Coronary artery (tissue), 2 donors: Measurements from ENCODE around the gene PHIP.

Experiments
- DNase-seq: peaks from one replicate; pipeline ENCODE4 v3.0.0-alpha.2; 2017; ENCODE audit warnings: low spot score
- H3K27ac ChIP-seq, 2 donors: fragments of 200-600 bp; sonication (generic); one replicate each; pipeline ENCODE4 v1.5.1; 2016 to 2019
- H3K4me3 ChIP-seq: fragments of 200-600 bp; sonication (generic); 2 replicates; pipeline ENCODE4 v1.5.1; 2016; ENCODE audit warnings: mild to moderate bottlenecking, moderate library complexity
- CTCF ChIP-seq: fragments of 200-600 bp; sonication (generic); IDR thresholded peaks from one replicate; pipeline ENCODE4 v1.5.1; 2019; ENCODE audit warnings: antibody characterized with exemption

The PHIP gene

GRCh38 chr6:79070206-79070825 lies 7.7 kb downstream of the PHIP start:
- no peak for TF ChIP-seq CTCF
- peak overlapping the region; percentile 42 for H3K4me3 ChIP-seq
- H3K27ac ChIP-seq = no peak overlapping the region
- DNase-seq = no peak

GRCh38 chr6:79066828-79067227 lies 11.2 kb downstream of the PHIP start:
- H3K4me3 ChIP-seq = no peak overlapping the region
- no peak for DNase-seq
- no peak overlapping the region for H3K27ac ChIP-seq
- TF ChIP-seq CTCF = no peak

- Histone ChIP-seq H3K27ac (no peak overlapping the region), H3K4me3 (no peak overlapping the region)
- TF ChIP-seq CTCF = no peak
- DNase-seq = no peak
Observed at GRCh38 chr6:79066330-79066729, 11.7 kb downstream of the PHIP start.

GRCh38 chr6:79065232-79065631 lies 12.8 kb downstream of the PHIP start:
- H3K4me3 ChIP-seq = no peak overlapping the region
- TF ChIP-seq CTCF = no peak
- DNase-seq = no peak

GRCh38 chr6:79064635-79065034 lies 13.4 kb downstream of the PHIP start:
- H3K27ac ChIP-seq = no peak overlapping the region
- TF ChIP-seq CTCF = no peak
- H3K4me3 ChIP-seq = no peak overlapping the region
- no peak for DNase-seq

More at GRCh38 chr6:79065232-79065631, 12.8 kb downstream of the PHIP start:
- H3K27ac ChIP-seq = no peak overlapping the region

- no peak for TF ChIP-seq CTCF
- DNase-seq = no peak
- H3K4me3 ChIP-seq = no peak overlapping the region
Observed at GRCh38 chr6:79062708-79063107, 15.3 kb downstream of the PHIP start.

GRCh38 chr6:79057746-79058145 lies 20.3 kb downstream of the PHIP start:
- no peak for DNase-seq
- Histone ChIP-seq H3K27ac (no peak overlapping the region), H3K4me3 (no peak overlapping the region)
- no peak for TF ChIP-seq CTCF

More at GRCh38 chr6:79062708-79063107, 15.3 kb downstream of the PHIP start:
- no peak overlapping the region for H3K27ac ChIP-seq
